H1 (cell line): ENCODE measurements around the gene GBP5. TPM values are rescaled to one million over a fixed set of nuclear protein-coding genes. Genes with fewer than 3 reads are reported as not detected.

Experiments used
- CHD7 ChIP-seq: fragments of 300-600 bp; sonication (generic); IDR thresholded peaks from 2 replicates; pipeline ENCODE4 v1.7.1; 2012; ENCODE audit warnings: low read length, moderate library complexity, mild to moderate bottlenecking, inconsistent platforms; ENCODE audit not compliant: insufficient replicate concordance
- EP300 ChIP-seq, 2 experiments: IDR thresholded peaks; 1 replicate in 1 of 2; 2 replicates in 1 of 2; pipeline ENCODE4 v1.6.1; 2011 to 2012; ENCODE audit warnings: low read depth in 2 of 2, low read length in 2 of 2, mild to moderate bottlenecking in 2 of 2, borderline replicate concordance in 1 of 2, inconsistent platforms in 1 of 2, moderate library complexity in 1 of 2
- FOSL1 ChIP-seq: IDR thresholded peaks from 2 replicates; pipeline ENCODE4 v1.6.1; 2011; ENCODE audit warnings: mild to moderate bottlenecking, low read depth, low read length, moderate library complexity; ENCODE audit not compliant: insufficient read depth
- POLR2A ChIP-seq, 2 experiments: IDR thresholded peaks; 1 replicate in 1 of 2; 2 replicates in 1 of 2; pipeline ENCODE4 v1.6.1; 2011; ENCODE audit warnings: low read depth in 2 of 2, low read length in 2 of 2, mild to moderate bottlenecking in 2 of 2; ENCODE audit errors: control extremely low read depth in 1 of 2
- RXRA ChIP-seq: IDR thresholded peaks from 2 replicates; pipeline ENCODE4 v1.6.1; 2011; ENCODE audit warnings: low read depth, mild to moderate bottlenecking, low read length, moderate library complexity; ENCODE audit not compliant: insufficient read depth
- polyA plus RNA-seq, 7 experiments: library from polyadenylated mRNA; depleted of rRNA in 3 of 7; stranded (reverse) in 5 of 7; unstranded in 2 of 7; fragments of >200 nt in 5 of 7; fragments of 200-250 nt in 2 of 7; gene quantifications; 1 replicate in 5 of 7; 2 replicates in 1 of 7; 4 replicates in 1 of 7; pipeline versions ENCODE4 v1.2.1 to v1.2.3, GENCODE V29; 2011 to 2013; ENCODE audit warnings: missing spikeins in 2 of 7, mixed read lengths in 2 of 7
- total RNA-seq: library from RNA; stranded (reverse); fragmentation: NEBNext Ultra II Directional; extraction: Animal tissue kit (Norgen Biotek cat#: 25700); gene quantifications from 2 replicates; pipeline ENCODE4 v1.2.1, GENCODE V29; 2021

GBP5 gene
- total and polyA plus RNA-seq, 2 of the 8 experiments (the other 6 are each of a cell fraction or from before 2014, with no cell fraction given): not detected

- TF ChIP-seq CHD7: no peak
- TF ChIP-seq FOSL1: no peak
- TF ChIP-seq POLR2A (IDR thresholded peaks at IDR 0.05; ENCODE audit: control extremely low read depth in 1 of 2, low read depth in 2 of 2, low read length in 2 of 2): no peak
- TF ChIP-seq RXRA: no peak
- no peak for TF ChIP-seq EP300 (IDR thresholded peaks at IDR 0.05; ENCODE audit: borderline replicate concordance in 1 of 2, low read depth in 2 of 2, low read length in 2 of 2)
- TF ChIP-seq, all 59 proteins: peak for 0
Measured at GRCh38 chr1:89311757-89312156, 39.1 kb upstream of the GBP5 start (continued).
